Neuronal stem cell (in vitro differentiated cells): ENCODE results near the gene YDJC.

Experiments
- DNase-seq: peaks from one replicate; pipeline ENCODE4 v3.0.0-alpha.2; 2013; ENCODE audit warnings: low spot score
- H2AFZ ChIP-seq: one replicate; pipeline ENCODE4 v1.6.1; 2013; ENCODE audit warnings: mild to moderate bottlenecking, low read length, inconsistent platforms
- H2AK5ac ChIP-seq: 2 replicates; pipeline ENCODE4 v1.6.1; 2013; ENCODE audit warnings: low read depth, mild to moderate bottlenecking, inconsistent platforms, low read length, moderate library complexity, mixed read lengths
- H2BK120ac ChIP-seq: 2 replicates; pipeline ENCODE4 v1.6.1; 2013; ENCODE audit warnings: low read depth, mild to moderate bottlenecking, inconsistent platforms, low read length, moderate library complexity, mixed read lengths
- H2BK12ac ChIP-seq: one replicate; pipeline ENCODE4 v1.6.1; 2013; ENCODE audit warnings: low read length, inconsistent platforms
- H2BK15ac ChIP-seq: 2 replicates; pipeline ENCODE4 v1.6.1; 2013; ENCODE audit warnings: mild to moderate bottlenecking, low read length, inconsistent platforms, mixed read lengths
- H2BK5ac ChIP-seq: one replicate; pipeline ENCODE4 v1.6.1; 2013; ENCODE audit warnings: inconsistent platforms, mild to moderate bottlenecking, low read length, moderate library complexity
- H3K14ac ChIP-seq: one replicate; pipeline ENCODE4 v1.6.1; 2013; ENCODE audit warnings: low read length, inconsistent platforms
- H3K18ac ChIP-seq: 2 replicates; pipeline ENCODE4 v1.6.1; 2013; ENCODE audit warnings: low read length, inconsistent platforms
- H3K23ac ChIP-seq: 2 replicates; pipeline ENCODE4 v1.6.1; 2013; ENCODE audit warnings: low read depth, mild to moderate bottlenecking, mixed read lengths, low read length, inconsistent platforms; ENCODE audit not compliant: poor library complexity
- H3K27ac ChIP-seq: replicated peaks from 3 replicates; pipeline ENCODE4 v1.5.1; 2013; ENCODE audit warnings: low read length, inconsistent platforms
- H3K27me3 ChIP-seq, 3 experiments: 2 replicates each; pipeline ENCODE4 v1.6.1; 2013; ENCODE audit warnings: low read length in 3 of 3, mild to moderate bottlenecking in 2 of 3, inconsistent platforms in 1 of 3, low read depth in 1 of 3, mixed read lengths in 1 of 3, moderate library complexity in 1 of 3; ENCODE audit not compliant: control insufficient read depth in 3 of 3, insufficient read depth in 3 of 3
- H3K36me3 ChIP-seq, 2 donors: replicated peaks in 1 of 2; 2 replicates each; pipeline ENCODE4 v1.6.1; 2013; ENCODE audit warnings: low read length in 2 of 2; ENCODE audit not compliant: control insufficient read depth in 2 of 2, insufficient read depth in 2 of 2
- H3K4ac ChIP-seq: 2 replicates; pipeline ENCODE4 v1.6.1; 2013; ENCODE audit warnings: inconsistent platforms, mild to moderate bottlenecking, low read length, moderate library complexity
- H3K4me1 ChIP-seq, 2 donors: 1 replicate in 1 of 2; 2 replicates in 1 of 2; pipeline ENCODE4 v1.6.1; 2013; ENCODE audit warnings: low read length in 2 of 2, low read depth in 1 of 2; ENCODE audit not compliant: control insufficient read depth in 2 of 2, insufficient read depth in 1 of 2
- H3K4me2 ChIP-seq: one replicate; pipeline ENCODE4 v1.6.1; 2013; ENCODE audit warnings: mild to moderate bottlenecking, low read length, inconsistent platforms; ENCODE audit not compliant: insufficient read depth, poor library complexity, severe bottlenecking
- H3K4me3 ChIP-seq, 2 donors: 2 replicates each; pipeline ENCODE4 v1.5.1; 2013; ENCODE audit warnings: low read length in 2 of 2, mild to moderate bottlenecking in 2 of 2, inconsistent platforms in 1 of 2, moderate library complexity in 1 of 2
- H3K79me1 ChIP-seq: one replicate; pipeline ENCODE4 v1.6.1; 2013; ENCODE audit warnings: low read depth, mild to moderate bottlenecking, inconsistent platforms, low read length, moderate library complexity
- H3K9ac ChIP-seq: one replicate; pipeline ENCODE4 v1.6.1; 2013; ENCODE audit warnings: mild to moderate bottlenecking, low read depth, low read length, inconsistent platforms; ENCODE audit not compliant: poor library complexity
- H3K9me3 ChIP-seq, 2 donors: replicated peaks in 1 of 2; 2 replicates each; pipeline versions ENCODE3 to v1.6.1; 2013; ENCODE audit warnings: low read length in 2 of 2, mild to moderate bottlenecking in 2 of 2, inconsistent platforms in 1 of 2, low read depth in 1 of 2, mixed read lengths in 1 of 2, moderate library complexity in 1 of 2; ENCODE audit not compliant: control insufficient read depth in 2 of 2, insufficient read depth in 1 of 2
- H4K8ac ChIP-seq: one replicate; pipeline ENCODE4 v1.6.1; 2013; ENCODE audit warnings: low read depth, mild to moderate bottlenecking, inconsistent platforms, low read length, moderate library complexity
- H4K91ac ChIP-seq: one replicate; pipeline ENCODE4 v1.6.1; 2013; ENCODE audit warnings: low read length, low read depth, mild to moderate bottlenecking, inconsistent platforms; ENCODE audit not compliant: poor library complexity
- WGBS, 2 donors: extraction: QIAGEN DNeasy Blood & Tissue Kit; methylation state at CpG; one replicate each; pipeline ENCODE4 v1.1.7; 2013; ENCODE audit warnings: missing lambda C conversion rate in 2 of 2, mixed read lengths in 1 of 2; ENCODE audit not compliant: insufficient read length in 2 of 2, insufficient replicate concordance in 1 of 2; ENCODE audit errors: extremely low coverage in 2 of 2; 5-methylcytosine and 5-hydroxymethylcytosine counted together

Gene YDJC

GRCh38 chr22:21606775-21607174, 23.0 kb downstream of the YDJC start:
- peak overlapping the region; percentile 17 for H3K23ac ChIP-seq
- H3K18ac ChIP-seq, result no peak overlapping the region
- H3K9me3 ChIP-seq, result no peaks in the 10 kb centered on the region
- no peak overlapping the region for H3K4ac ChIP-seq
- peaks cover 18% of the 10 kb centered on the region for H3K79me1 ChIP-seq
- no peak overlapping the region for H4K91ac ChIP-seq
- no peaks in the 10 kb centered on the region for H3K4me1 ChIP-seq
- DNase-seq, result no peak
- H2BK12ac ChIP-seq, result no peak overlapping the region
- H3K4me2 ChIP-seq, result no peak overlapping the region
- WGBS, 2 donors, result no CpG with 5 or more reads among the region's 8 CpGs
- no peaks in the 10 kb centered on the region for H3K27me3 ChIP-seq
- no peak overlapping the region for H2BK15ac ChIP-seq
- no peak overlapping the region for H3K14ac ChIP-seq
- no peak overlapping the region for H3K27ac ChIP-seq
- H4K8ac ChIP-seq, result no peak overlapping the region
- no peak overlapping the region for H3K4me3 ChIP-seq
- H3K36me3 ChIP-seq, result peaks cover 7 to 62% of the 10 kb centered on the region in 2 donors
- H2AK5ac ChIP-seq, result no peak overlapping the region
- no peak overlapping the region for H2BK5ac ChIP-seq
- no peak overlapping the region for H2AFZ ChIP-seq
- H2BK120ac ChIP-seq, result no peak overlapping the region
- no peak overlapping the region for H3K9ac ChIP-seq

DNA sequence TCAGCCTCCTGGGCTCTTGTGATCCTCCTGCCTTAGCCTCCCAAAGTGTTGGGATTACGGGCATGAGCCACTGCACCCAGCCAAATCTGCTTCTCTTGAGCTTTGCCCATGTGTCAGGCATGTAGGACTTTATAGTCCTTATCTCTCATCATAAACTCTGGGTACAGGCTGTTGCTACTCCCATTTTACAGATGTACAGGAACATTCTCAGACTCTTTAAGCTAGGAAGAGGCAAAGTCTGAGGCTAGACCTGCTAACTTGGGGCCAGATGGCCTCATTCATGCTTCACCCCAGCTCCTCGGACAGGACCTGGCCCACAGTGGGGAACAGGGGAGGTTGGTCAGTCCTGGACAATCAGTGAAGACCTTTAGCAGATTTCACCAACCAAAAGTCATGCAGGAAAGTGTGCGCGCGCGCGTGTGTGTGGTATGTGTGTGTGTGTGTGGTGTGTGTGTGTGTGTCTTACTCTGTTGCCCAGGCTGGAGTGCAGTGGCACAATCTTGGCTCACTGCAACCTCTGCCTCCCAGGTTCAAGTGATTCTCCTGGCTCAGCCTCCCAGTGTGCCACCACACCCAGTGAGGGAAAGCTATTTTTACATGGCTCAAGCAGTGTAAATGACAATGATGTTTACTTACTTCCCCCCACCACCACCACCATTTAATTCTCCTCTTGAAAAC, 23.8 kb downstream of the YDJC start:
- no peak overlapping the region for H3K27ac ChIP-seq
- H4K91ac ChIP-seq, result no peak overlapping the region
- no peak overlapping the region for H2AK5ac ChIP-seq
- H3K79me1 ChIP-seq, result peaks cover 18% of the 10 kb centered on the region
- no peak overlapping the region for H2BK5ac ChIP-seq
- H3K36me3 ChIP-seq, result peaks cover 2 to 54% of the 10 kb centered on the region in 2 donors
- no peak overlapping the region for H4K8ac ChIP-seq
- no peak overlapping the region for H3K23ac ChIP-seq
- no peak overlapping the region for H2BK15ac ChIP-seq
- no peak overlapping the region for H2BK12ac ChIP-seq
- H3K4me1 ChIP-seq, result no peaks in the 10 kb centered on the region
- no peak overlapping the region for H2BK120ac ChIP-seq
- no peak overlapping the region for H2AFZ ChIP-seq
- no peak overlapping the region for H3K14ac ChIP-seq
- H3K4ac ChIP-seq, result no peak overlapping the region
- no peaks in the 10 kb centered on the region for H3K27me3 ChIP-seq
- H3K9ac ChIP-seq, result no peak overlapping the region
- H3K4me3 ChIP-seq, result no peak overlapping the region
- no CpG with 5 or more reads among the region's 7 CpGs for WGBS, 2 donors
- H3K18ac ChIP-seq, result no peak overlapping the region
- no peak for DNase-seq
- H3K4me2 ChIP-seq, result no peak overlapping the region
- no peaks in the 10 kb centered on the region for H3K9me3 ChIP-seq

GRCh38 chr22:21603973-21604372, 25.8 kb downstream of the YDJC start:
- H2BK15ac ChIP-seq, result no peak overlapping the region
- H4K8ac ChIP-seq, result no peak overlapping the region
- WGBS, 2 donors, result no CpG with 5 or more reads among the region's 9 CpGs
- no peak overlapping the region for H3K18ac ChIP-seq
- H3K4me3 ChIP-seq, result no peak overlapping the region
- no peak overlapping the region for H2BK120ac ChIP-seq
- peaks cover 21% of the 10 kb centered on the region for H3K79me1 ChIP-seq
- H2BK12ac ChIP-seq, result no peak overlapping the region
- H2BK5ac ChIP-seq, result no peak overlapping the region
- H3K27ac ChIP-seq, result no peak overlapping the region
- no peak overlapping the region for H3K4ac ChIP-seq
- no peak for DNase-seq
- no peak overlapping the region for H2AK5ac ChIP-seq
- no peaks in the 10 kb centered on the region for H3K9me3 ChIP-seq
- no peak overlapping the region for H3K14ac ChIP-seq
- no peaks in the 10 kb centered on the region for H3K27me3 ChIP-seq
- H2AFZ ChIP-seq, result no peak overlapping the region
- peaks cover 3 to 43% of the 10 kb centered on the region in 2 donors for H3K36me3 ChIP-seq
- no peak overlapping the region for H3K9ac ChIP-seq
- no peak overlapping the region for H4K91ac ChIP-seq
- H3K4me1 ChIP-seq, result no peaks in the 10 kb centered on the region
- H3K23ac ChIP-seq, result no peak overlapping the region
- no peak overlapping the region for H3K4me2 ChIP-seq

GRCh38 chr22:21602579-21602978, 27.2 kb downstream of the YDJC start:
- DNase-seq, result no peak
- H2BK120ac ChIP-seq, result no peak overlapping the region
- H4K91ac ChIP-seq, result no peak overlapping the region
- no peak overlapping the region for H2BK15ac ChIP-seq
- H3K36me3 ChIP-seq, result peaks cover 3 to 46% of the 10 kb centered on the region in 2 donors
- H3K9ac ChIP-seq, result no peak overlapping the region
- no peak overlapping the region for H3K4ac ChIP-seq
- no peak overlapping the region for H2BK12ac ChIP-seq
- H3K4me2 ChIP-seq, result no peak overlapping the region
- H4K8ac ChIP-seq, result no peak overlapping the region
- H3K79me1 ChIP-seq, result peaks cover 21% of the 10 kb centered on the region
- H2AFZ ChIP-seq, result no peak overlapping the region
- H3K9me3 ChIP-seq, result no peaks in the 10 kb centered on the region
- peak overlapping the region in 1 of 2 donors; percentile 58 for H3K4me3 ChIP-seq
- no peaks in the 10 kb centered on the region for H3K27me3 ChIP-seq
- no CpG with 5 or more reads among the region's 6 CpGs for WGBS, 2 donors
- H3K27ac ChIP-seq, result no peak overlapping the region
- no peak overlapping the region for H2BK5ac ChIP-seq
- H2AK5ac ChIP-seq, result no peak overlapping the region
- no peak overlapping the region for H3K14ac ChIP-seq
- H3K4me1 ChIP-seq, result no peaks in the 10 kb centered on the region
- peak overlapping the region; percentile 90 for H3K23ac ChIP-seq
- no peak overlapping the region for H3K18ac ChIP-seq
